A549 treated with CpdA at 1 μM for 4 hours (cell line): Measurements from ENCODE around the gene USP33. TPM values are rescaled to one million over a fixed set of nuclear protein-coding genes. Genes with fewer than 3 reads are reported as not detected.

Experiments used
- total RNA-seq: library from RNA; stranded (reverse); fragments of 200-300 nt; extraction: Qiagen RNA extraction; gene quantifications from 5 replicates; pipeline ENCODE4 v1.2.3, GENCODE V29; 2022; ENCODE audit warnings: low read depth

The USP33 gene
- 16.7 to 20.1 TPM (median 19.2 TPM) in 5 replicates for total RNA-seq

DNA sequence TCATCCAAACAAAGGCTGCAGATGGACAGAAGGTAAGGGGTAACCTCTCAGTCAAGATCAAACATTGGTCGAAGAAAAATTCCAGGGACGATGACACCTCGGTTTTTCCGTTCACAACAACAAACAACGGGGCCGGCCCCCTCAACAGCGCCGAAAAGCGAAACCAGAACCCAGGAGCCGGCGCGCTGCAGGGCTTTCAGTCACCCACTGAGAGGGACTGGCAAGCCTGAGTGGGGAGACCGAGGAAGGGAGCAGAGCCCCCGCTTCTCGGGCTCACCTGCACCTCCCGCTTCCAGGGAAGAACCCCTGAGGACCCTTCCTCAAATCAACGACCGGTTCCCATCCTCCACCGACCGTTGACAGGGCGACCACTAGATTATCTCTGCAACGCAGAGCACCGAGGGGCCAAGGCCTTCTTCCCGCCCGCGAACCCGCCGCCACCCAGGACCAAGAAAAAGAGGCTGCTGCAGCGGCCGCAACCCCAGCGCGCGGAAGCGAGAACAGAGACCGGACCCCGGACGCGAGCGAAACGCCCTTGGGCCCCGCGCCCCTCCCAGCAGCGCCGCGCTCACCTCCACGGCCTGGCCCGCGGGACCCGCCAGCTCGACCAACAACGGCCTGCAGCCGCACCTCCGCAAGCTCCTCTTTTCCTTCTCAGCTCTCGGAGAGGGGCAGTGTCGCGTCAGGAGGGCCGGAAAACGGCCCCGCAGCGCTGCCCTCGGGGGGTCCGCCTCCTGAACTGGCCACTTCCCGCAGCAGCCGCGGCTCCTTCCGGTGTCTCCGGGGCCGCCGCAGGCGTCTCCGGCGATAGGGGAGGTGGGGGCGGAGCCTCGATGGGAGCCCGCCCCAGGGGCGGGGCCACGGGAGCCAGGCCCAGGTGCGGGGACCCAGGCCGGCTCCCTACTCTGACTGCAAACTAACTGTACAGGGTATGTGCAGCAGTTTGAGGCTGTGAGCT lies at the start of gene USP33:
TSS of gene USP33 (minus strand) at position 782 of the 958 bp plus-strand sequence. CDS start 18,155 bp downstream, outside the sequence.

DNA sequence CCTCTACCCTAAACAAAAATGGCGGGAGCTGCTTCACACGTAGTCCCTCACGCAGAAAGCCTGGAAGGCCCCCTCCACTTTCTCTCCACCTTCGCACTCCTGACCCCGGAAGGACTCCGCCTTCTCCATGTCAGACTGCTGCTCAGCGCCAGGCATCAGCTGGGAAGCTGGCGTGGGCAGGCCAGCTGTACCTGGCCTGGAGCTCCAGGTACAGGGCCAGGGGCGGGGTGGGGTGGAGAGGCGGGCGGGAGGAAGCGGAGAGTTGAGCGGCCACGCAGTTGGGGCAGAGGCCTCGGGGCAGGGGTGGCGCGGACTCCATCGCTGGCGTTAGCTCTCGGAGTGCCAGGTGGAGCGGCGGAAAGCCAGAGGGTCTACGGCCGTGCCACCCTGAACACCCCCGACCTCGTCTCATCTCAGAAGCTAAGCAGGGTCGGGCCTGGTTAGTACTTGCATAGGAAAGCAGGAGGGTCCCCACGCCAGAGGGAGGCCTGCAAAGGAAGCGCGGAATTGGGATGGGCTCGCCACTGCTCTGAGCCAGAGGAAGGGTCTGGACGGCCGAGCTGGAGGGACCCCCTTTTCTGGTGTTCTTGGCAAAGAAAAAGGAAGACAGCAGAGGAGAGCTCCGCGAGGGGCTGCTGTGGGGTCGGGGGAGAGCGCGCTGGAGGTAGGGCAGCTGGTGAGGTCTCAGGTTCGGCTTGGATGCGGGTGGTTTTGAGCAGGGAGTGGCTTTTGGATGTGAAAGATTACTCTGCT lies 20.1 kb upstream of the USP33 start, which contains the start of gene MIGA1:
TSS of gene MIGA1 (plus strand) at position 121 of the 753 bp plus-strand sequence. CDS start 3,604 bp downstream, outside the sequence.

DNA sequence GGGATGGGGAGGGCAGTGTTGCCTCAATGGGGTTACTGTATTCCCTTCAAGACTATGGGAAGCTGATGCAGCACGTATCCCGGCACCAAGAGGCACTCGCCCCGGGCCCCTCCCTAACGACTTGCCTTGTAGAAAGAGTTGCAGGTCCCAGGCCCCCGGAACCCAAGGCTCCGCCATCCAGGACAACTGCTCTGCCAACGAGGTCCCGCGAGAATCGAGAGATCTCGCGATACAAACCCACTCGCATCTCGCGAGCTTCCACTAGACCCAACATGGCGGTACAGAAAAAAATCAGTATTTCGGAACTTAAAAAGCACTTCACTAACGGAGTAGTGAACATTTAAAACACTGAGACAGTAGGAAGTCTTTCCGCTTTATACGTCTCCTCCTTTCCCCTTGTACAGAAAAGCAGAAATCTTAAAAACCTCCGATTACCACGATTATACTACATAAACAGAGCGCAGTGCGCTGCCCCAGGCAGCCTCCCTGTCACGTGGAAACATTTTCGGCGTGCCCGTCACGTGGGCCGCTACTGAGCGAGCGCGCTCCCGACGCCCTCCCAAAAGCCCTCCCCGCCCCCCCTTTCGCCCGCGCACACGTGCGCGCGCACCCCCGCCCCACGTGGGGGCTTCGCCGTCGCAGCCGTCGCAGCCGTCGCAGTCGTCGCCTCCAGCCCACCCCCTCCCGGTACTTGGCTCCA lies 77.0 kb downstream of the USP33 start, which contains the start of gene ZZZ3:
TSS of gene ZZZ3 (minus strand) at position 199 of the 700 bp plus-strand sequence. CDS start 49,304 bp downstream, outside the sequence.

Other genes starting within 250 kb of the USP33 start
- gene ZZZ3, start 77.2 kb downstream of the USP33 start, total RNA-seq, result 18.6 to 21.8 TPM (median 19.0 TPM) in 5 replicates
- 4.5 to 7.5 TPM (median 5.8 TPM) in 5 replicates for gene MIGA1, start 19.8 kb upstream of the USP33 start, total RNA-seq
- 4.0 to 9.3 TPM (median 4.9 TPM) in 5 replicates for gene NEXN, start 128.8 kb upstream of the USP33 start, total RNA-seq
- gene FUBP1, start 219.2 kb upstream of the USP33 start, total RNA-seq, result 102 to 141 TPM (median 118 TPM) in 5 replicates
- gene DNAJB4, start 245.1 kb upstream of the USP33 start, total RNA-seq, result 27.8 to 43.0 TPM (median 30.6 TPM) in 5 replicates